Measurements from ENCODE around the gene C16orf96.

C16orf96 gene

DNA sequence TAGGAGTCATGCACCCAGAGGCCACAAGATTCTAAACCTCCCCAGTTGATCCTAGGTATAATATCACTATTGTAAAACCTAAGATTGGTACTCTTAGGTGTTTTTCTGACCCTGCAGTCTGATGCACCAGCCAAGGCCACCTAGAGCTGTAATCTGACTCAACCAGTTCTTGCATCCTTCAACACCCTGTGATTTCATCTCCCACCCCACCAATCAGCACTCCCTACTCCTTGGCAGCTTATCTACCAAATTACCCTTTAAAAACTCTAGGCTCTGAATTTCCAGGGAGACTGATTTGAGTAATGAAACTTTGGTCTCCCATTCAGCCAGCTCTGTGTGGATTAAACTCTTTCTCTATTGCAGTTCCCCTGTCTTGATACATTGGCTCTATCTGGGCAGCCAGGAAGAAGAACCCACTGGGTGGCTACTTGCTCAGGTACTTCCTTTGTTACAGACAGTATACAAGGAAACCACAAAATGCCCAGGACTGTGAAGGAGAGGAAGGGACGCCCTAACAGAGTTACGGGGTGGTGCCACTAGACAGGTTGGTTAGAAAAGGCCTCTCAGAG is 16.3 kb upstream of the C16orf96 start:
- DNase-seq (ENCODE audit: insufficient read length) (no peak), FAIRE-seq (no peak)
- TF ChIP-seq POLR2AphosphoS5 (IDR thresholded peaks at IDR 0.05; ENCODE audit: low read depth, low read length): no peak
- TF ChIP-seq POLR2A (IDR thresholded peaks at IDR 0.05; ENCODE audit: low read depth, low read length): no peak
- no peak for TF ChIP-seq TAF1 (IDR thresholded peaks at IDR 0.05; ENCODE audit: borderline replicate concordance, low read depth, low read length)

GRCh38 chr16:4544473-4544872 is 11.7 kb upstream of the C16orf96 start:
- TF ChIP-seq TAF1 (IDR thresholded peaks at IDR 0.05; ENCODE audit: borderline replicate concordance, low read depth, low read length): no peak
- no peak for TF ChIP-seq POLR2A (IDR thresholded peaks at IDR 0.05; ENCODE audit: low read depth, low read length)
- FAIRE-seq: no peak
- DNase-seq (ENCODE audit: insufficient read length): no peak

DNA sequence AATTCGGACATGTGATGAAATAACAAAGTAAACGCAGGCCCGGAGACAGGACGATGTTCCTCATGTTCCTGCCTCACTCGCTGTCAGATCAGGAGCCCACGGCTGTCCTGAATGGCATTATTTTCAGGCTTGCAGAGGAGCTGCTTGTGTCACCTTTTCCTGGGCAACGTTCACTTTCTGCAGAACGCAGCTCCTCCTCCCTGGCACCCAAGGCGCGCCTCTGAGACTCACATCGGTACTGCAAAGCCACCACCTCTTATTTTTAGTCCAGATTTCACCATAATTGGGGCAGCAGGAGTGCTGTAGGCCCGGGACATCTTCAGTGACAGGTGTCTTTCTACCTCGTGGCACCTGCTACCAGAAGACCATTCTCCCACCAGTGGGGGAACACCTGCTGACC is 8.0 kb upstream of the C16orf96 start:
- no peak for TF ChIP-seq POLR2A (IDR thresholded peaks at IDR 0.05; ENCODE audit: low read depth, low read length)
- FAIRE-seq (no peak), DNase-seq (ENCODE audit: insufficient read length) (no peak)

DNA sequence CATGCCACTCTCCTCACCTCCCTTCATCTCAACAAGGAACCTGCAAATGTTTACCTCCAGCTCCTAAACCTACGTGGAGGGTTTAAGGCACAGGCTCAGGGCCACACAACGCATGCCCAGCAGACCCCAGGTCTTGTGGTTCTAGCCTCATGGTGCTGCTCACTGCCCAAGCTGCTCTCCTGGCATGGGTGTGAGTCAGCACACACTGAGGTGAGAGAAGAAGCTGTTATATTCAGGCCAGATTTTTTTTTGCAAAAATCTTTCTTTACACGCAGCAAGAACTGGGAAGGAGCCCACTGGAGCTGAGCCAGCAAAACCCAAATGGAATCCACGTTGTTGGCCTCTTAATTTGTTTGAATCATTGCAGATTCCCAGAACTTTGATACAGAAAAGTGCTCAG is 5.5 kb upstream of the C16orf96 start:
- FAIRE-seq: no peak
- TF ChIP-seq POLR2A (IDR thresholded peaks at IDR 0.05; ENCODE audit: low read depth, low read length) (no peak), POLR2AphosphoS5 (IDR thresholded peaks at IDR 0.05; ENCODE audit: low read depth, low read length) (no peak)

GRCh38 chr16:4552541-4552940 is 3.6 kb upstream of the C16orf96 start:
- no peak for TF ChIP-seq TAF1 (IDR thresholded peaks at IDR 0.05; ENCODE audit: borderline replicate concordance, low read depth, low read length)
- no peak for DNase-seq (ENCODE audit: insufficient read length)
- no peak for FAIRE-seq

More for the DNA sequence above, 5.5 kb upstream of the C16orf96 start:
- no peak for DNase-seq (ENCODE audit: insufficient read length)

GRCh38 chr16:4556580-4556979 is 440 bp downstream of the C16orf96 start:
- TF ChIP-seq POLR2A (IDR thresholded peaks at IDR 0.05; ENCODE audit: low read depth, low read length) (no peak), TAF1 (IDR thresholded peaks at IDR 0.05; ENCODE audit: borderline replicate concordance, low read depth, low read length) (no peak), POLR2AphosphoS5 (IDR thresholded peaks at IDR 0.05; ENCODE audit: low read depth, low read length) (no peak)

GRCh38 chr16:4557973-4558372 is 1.8 kb downstream of the C16orf96 start:
- DNase-seq (ENCODE audit: insufficient read length) (no peak), FAIRE-seq (no peak)
- TF ChIP-seq POLR2A (IDR thresholded peaks at IDR 0.05; ENCODE audit: low read depth, low read length): no peak
- no peak for TF ChIP-seq POLR2AphosphoS5 (IDR thresholded peaks at IDR 0.05; ENCODE audit: low read depth, low read length)
- no peak for TF ChIP-seq TAF1 (IDR thresholded peaks at IDR 0.05; ENCODE audit: borderline replicate concordance, low read depth, low read length)

More at GRCh38 chr16:4556580-4556979, 440 bp downstream of the C16orf96 start:
- FAIRE-seq: no peak
- no peak for DNase-seq (ENCODE audit: insufficient read length)

DNA sequence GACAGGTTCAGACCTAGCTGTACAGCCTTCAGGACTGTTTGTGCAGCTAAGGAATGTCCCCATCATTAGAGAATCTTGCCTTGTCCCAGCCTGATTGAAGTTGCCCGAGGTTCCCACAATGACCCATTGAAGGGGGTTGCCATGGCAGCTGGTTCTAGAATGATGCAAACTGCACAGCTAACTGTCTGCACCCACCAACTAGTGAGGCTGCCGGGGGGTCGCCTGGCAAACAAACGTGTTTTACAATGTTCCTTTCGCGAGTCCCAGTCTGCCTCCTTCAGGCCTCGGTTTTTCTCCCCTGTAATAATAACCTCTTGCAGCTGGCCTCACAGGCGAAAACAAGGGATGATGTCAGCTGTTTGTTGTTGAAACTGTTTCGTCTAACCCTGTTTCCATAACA is 5.5 kb downstream of the C16orf96 start:
- no peak for DNase-seq (ENCODE audit: insufficient read length)
- TF ChIP-seq POLR2A (IDR thresholded peaks at IDR 0.05; ENCODE audit: low read depth, low read length): no peak
- no peak for TF ChIP-seq POLR2AphosphoS5 (IDR thresholded peaks at IDR 0.05; ENCODE audit: low read depth, low read length)
- TF ChIP-seq TAF1 (IDR thresholded peaks at IDR 0.05; ENCODE audit: borderline replicate concordance, low read depth, low read length): no peak
- FAIRE-seq: no peak

DNA sequence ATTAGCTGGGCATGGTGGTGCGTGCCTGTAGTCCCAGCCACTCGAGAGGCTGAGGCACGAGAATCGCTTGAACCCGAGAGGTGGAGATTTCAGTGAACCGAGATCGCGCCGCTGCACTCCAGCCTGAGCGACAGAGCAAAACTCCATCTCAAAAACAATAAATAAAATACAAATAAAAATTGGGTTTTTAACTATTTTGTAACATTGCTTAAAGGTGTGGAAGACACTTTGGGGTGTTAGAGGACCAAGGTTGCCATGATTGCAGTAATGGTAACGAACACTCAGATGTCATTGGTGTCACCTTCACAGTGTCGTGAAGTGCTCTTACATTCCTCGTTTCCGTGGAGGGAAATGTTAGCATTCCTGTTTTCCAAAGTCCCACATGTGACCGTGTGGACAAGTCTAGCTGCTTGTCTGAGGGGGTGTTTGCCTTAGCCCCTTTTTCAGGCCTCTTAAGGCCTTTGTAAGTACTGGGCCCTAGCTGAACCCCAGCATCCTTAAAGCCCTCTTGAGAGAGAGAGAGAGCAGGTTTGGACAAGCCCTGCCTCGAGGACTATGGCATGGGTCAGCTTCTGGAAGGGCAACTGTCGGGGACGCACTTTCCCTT is 8.6 kb downstream of the C16orf96 start:
- TF ChIP-seq TAF1 (IDR thresholded peaks at IDR 0.05; ENCODE audit: borderline replicate concordance, low read depth, low read length) (no peak), POLR2AphosphoS5 (IDR thresholded peaks at IDR 0.05; ENCODE audit: low read depth, low read length) (no peak), POLR2A (IDR thresholded peaks at IDR 0.05; ENCODE audit: low read depth, low read length) (no peak)
- FAIRE-seq: no peak
- no peak for DNase-seq (ENCODE audit: insufficient read length)

DNA sequence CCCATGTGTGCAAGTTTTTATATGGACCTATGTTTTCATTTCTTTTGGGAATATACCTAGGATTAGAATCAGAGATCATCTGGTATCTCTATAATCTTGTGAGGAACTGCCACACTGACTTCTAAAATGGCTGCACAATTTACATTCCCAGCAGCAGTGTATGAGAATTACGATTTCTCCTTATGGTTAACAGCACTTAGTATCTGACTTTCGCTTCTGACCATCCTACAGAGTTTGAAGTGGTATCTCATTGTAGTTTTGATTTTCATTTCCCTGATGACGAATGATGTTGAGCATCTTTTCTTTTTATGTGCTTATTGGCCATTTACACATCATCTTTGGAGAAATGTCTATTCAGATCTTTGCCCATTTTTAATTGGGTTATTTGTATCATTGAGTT is 10.0 kb downstream of the C16orf96 start:
- DNase-seq (ENCODE audit: insufficient read length): no peak
- no peak for FAIRE-seq

GRCh38 chr16:4570086-4570485 is 13.9 kb downstream of the C16orf96 start:
- no peak for TF ChIP-seq POLR2AphosphoS5 (IDR thresholded peaks at IDR 0.05; ENCODE audit: low read depth, low read length)
- TF ChIP-seq TAF1 (IDR thresholded peaks at IDR 0.05; ENCODE audit: borderline replicate concordance, low read depth, low read length): no peak
- TF ChIP-seq POLR2A (IDR thresholded peaks at IDR 0.05; ENCODE audit: low read depth, low read length): no peak
- no peak for FAIRE-seq

More for the DNA sequence above, 10.0 kb downstream of the C16orf96 start:
- TF ChIP-seq POLR2A (IDR thresholded peaks at IDR 0.05; ENCODE audit: low read depth, low read length): no peak
- no peak for TF ChIP-seq TAF1 (IDR thresholded peaks at IDR 0.05; ENCODE audit: borderline replicate concordance, low read depth, low read length)
- TF ChIP-seq POLR2AphosphoS5 (IDR thresholded peaks at IDR 0.05; ENCODE audit: low read depth, low read length): no peak

GRCh38 chr16:4570688-4571321 is 14.7 kb downstream of the C16orf96 start:
- TF ChIP-seq POLR2AphosphoS5 (IDR thresholded peaks at IDR 0.05; ENCODE audit: low read depth, low read length): no peak
- TF ChIP-seq POLR2A (IDR thresholded peaks at IDR 0.05; ENCODE audit: low read depth, low read length): no peak
- TF ChIP-seq TAF1 (IDR thresholded peaks at IDR 0.05; ENCODE audit: borderline replicate concordance, low read depth, low read length): no peak
- DNase-seq (ENCODE audit: insufficient read length) (no peak), FAIRE-seq (no peak)

More at GRCh38 chr16:4570086-4570485, 13.9 kb downstream of the C16orf96 start:
- DNase-seq (ENCODE audit: insufficient read length): no peak

Measured in GM12892 (cell line).